ENCODE results near the gene GDPGP1. TPM values are rescaled to one million over a fixed set of nuclear protein-coding genes. Genes with fewer than 3 reads are reported as not detected.
A peak's percentile ranks its signal among the peaks of the same experiment; 100 is the strongest.

GDPGP1 gene
- total RNA-seq, 2 donors from 2014 or later = 5.0 to 23.4 TPM

DNA sequence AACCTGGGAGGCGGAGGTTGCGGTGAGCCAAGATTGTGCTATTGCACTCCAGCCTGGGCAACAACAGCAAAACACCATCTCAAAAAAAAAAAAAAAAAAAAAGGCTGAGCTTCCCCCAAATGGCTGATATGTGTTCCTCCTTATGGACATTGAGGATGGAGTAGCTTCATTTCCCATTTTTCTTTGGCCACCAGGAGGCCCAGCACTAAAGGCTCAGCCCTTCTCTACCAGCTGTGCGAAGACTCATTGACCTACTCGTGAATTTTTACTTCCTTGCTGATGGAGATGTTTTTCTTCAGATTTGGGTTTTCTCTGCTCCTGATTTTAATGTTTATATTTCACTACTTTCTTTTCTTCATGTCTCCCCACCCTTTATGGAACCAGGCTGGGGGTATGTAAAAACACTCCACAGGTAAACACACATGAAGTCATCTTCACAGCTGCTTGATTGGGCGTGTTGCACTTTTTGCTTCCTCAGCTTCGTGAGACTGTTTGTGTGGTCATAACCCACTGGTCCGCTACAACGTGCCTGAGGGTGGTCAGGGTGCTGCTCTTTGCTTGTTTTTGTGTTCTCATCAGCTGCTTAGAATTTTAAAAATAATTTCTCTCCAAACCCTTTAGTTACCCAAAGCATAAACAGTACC lies 19.3 kb upstream of the GDPGP1 start:
- Histone ChIP-seq H3K27me3 (replicated peaks; ENCODE audit: insufficient read depth) (no peaks in the 10 kb centered on the region), H3K4me3 (no peak overlapping the region), H3K27ac (no peak overlapping the region), H3K9me3 (no peaks in the 10 kb centered on the region), H3K36me3 (no peaks in the 10 kb centered on the region), H3K4me1 (ENCODE audit: control insufficient read depth in 1 of 2, low read depth in 2 of 2) (peaks cover 0 to 3% of the 10 kb centered on the region in 2 donors)
- DNase-seq (ENCODE audit: low spot score) (no peak), ATAC-seq (ENCODE audit: insufficient number of reproducible peaks, low FRiP score, low read depth) (no peak)
- TF ChIP-seq, protein P1, sequence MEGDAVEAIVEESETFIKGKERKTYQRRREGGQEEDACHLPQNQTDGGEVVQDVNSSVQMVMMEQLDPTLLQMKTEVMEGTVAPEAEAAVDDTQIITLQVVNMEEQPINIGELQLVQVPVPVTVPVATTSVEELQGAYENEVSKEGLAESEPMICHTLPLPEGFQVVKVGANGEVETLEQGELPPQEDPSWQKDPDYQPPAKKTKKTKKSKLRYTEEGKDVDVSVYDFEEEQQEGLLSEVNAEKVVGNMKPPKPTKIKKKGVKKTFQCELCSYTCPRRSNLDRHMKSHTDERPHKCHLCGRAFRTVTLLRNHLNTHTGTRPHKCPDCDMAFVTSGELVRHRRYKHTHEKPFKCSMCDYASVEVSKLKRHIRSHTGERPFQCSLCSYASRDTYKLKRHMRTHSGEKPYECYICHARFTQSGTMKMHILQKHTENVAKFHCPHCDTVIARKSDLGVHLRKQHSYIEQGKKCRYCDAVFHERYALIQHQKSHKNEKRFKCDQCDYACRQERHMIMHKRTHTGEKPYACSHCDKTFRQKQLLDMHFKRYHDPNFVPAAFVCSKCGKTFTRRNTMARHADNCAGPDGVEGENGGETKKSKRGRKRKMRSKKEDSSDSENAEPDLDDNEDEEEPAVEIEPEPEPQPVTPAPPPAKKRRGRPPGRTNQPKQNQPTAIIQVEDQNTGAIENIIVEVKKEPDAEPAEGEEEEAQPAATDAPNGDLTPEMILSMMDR (IDR thresholded peaks at IDR 0.05) = no peak

DNA sequence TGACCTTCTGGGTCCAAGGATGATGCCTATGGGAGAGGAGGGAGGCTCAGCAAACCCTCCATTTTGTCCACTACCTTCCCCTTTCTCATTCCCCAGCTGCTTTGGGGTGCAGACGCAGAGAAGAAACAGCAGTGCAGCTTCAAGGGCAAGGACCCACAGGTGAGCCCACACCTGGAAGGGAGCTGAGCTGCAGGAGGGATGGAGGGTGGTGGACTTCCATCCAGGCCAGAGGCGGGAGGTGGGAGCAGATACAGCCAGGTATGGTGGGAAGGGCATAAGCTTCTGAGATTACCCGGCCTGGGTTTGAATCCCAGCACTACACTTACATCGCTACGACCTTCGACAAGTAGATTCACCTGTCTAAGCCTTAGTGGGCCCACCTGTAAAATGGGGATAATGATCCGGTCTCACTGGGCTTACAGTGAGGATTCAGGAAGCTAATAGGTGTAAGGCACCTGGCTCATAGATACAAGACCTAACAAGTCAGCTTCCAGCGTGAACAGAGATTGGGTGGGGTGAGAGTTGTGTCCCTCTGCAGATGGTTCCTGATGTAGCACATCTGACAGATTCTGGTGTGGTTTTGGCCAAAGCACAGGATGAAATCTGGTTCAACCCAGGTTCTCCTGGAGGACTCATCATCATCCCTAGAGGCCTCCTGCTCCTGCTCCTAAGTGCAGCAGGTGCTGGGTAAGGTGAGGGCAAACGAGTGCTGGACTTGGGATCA lies 16.2 kb upstream of the GDPGP1 start:
- Histone ChIP-seq H3K4me1 (ENCODE audit: control insufficient read depth in 1 of 2, low read depth in 2 of 2) (peaks cover 3 to 11% of the 10 kb centered on the region in 2 donors), H3K36me3 (no peaks in the 10 kb centered on the region), H3K9me3 (no peaks in the 10 kb centered on the region), H3K27me3 (replicated peaks; ENCODE audit: insufficient read depth) (no peaks in the 10 kb centered on the region), H3K27ac (no peak overlapping the region), H3K4me3 (no peak overlapping the region)
- ATAC-seq (ENCODE audit: insufficient number of reproducible peaks, low FRiP score, low read depth) (no peak), DNase-seq (ENCODE audit: low spot score) (no peak)
- TF ChIP-seq, protein P1 (IDR thresholded peaks at IDR 0.05) = no peak

DNA sequence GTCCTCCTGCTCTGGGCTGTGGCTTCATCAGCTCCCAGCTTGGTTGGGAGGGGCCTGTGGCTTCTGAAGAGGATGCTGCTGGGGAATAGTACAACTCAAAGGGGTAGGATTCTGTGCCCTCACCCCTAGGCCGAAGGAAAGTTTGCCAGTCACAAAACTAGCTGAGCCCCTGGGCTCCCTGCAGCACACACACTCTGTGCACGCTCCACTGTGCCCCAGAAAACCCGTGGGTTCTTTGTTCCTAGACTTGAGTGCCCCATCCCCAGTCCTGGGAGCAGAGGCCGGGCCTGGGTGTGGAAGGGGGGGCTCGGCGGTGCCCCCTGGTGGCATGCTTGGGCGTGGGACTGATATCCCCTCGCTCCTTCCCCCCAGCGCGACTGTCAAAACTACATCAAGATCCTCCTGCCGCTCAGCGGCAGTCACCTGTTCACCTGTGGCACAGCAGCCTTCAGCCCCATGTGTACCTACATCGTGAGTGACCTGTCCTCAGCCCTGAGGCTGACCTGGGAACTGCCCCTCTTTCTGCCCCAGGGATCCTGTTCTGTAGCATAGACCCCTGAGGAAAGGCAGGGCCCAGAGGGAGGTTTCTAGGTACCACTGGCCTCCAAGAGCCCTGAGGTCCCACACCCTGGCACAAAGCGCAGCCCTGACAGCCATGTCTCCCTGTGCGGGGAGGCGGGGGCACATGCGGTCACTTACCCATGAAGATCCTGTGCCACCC lies 14.4 kb upstream of the GDPGP1 start:
- DNase-seq (ENCODE audit: low spot score) (no peak), ATAC-seq (ENCODE audit: insufficient number of reproducible peaks, low FRiP score, low read depth) (no peak)
- H3K27me3 ChIP-seq (replicated peaks; ENCODE audit: insufficient read depth) = no peaks in the 10 kb centered on the region
- no peaks in the 10 kb centered on the region for H3K9me3 ChIP-seq
- no peak overlapping the region for H3K4me3 ChIP-seq
- TF ChIP-seq, protein P1 (IDR thresholded peaks at IDR 0.05) = peak; percentile 54
- H3K27ac ChIP-seq = no peak overlapping the region
- H3K36me3 ChIP-seq = peaks cover 17% of the 10 kb centered on the region
- peaks cover 3 to 11% of the 10 kb centered on the region in 2 donors for H3K4me1 ChIP-seq (ENCODE audit: control insufficient read depth in 1 of 2, low read depth in 2 of 2)

DNA sequence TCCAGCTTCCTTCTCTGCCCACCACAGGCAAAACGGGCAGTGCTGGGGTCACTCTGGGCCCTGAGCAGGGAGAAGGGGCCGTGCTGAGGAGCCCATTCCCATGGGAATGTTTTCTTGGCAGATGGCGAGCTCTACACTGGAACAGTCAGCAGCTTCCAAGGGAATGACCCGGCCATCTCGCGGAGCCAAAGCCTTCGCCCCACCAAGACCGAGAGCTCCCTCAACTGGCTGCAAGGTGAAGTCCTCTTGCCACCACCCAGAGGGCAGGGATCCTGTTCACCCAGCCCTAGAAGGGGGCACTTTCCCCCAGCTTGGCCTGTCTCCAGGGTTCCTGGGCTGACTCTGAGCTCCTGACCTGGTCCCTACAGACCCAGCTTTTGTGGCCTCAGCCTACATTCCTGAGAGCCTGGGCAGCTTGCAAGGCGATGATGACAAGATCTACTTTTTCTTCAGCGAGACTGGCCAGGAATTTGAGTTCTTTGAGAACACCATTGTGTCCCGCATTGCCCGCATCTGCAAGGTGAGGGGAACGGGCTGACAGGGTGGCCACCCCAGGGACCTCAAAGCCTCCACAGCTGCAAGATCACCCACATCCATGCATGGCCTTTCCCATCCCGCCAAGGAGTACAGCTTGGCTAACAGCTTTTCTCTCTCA lies 12.6 kb upstream of the GDPGP1 start:
- no peaks in the 10 kb centered on the region for H3K9me3 ChIP-seq
- peak overlapping the region in 1 of 2 donors; percentile 61 for H3K27ac ChIP-seq
- TF ChIP-seq, protein P1 (IDR thresholded peaks at IDR 0.05) = peak; percentile 77
- ATAC-seq (ENCODE audit: insufficient number of reproducible peaks, low FRiP score, low read depth) = peak; percentile 80
- no peak overlapping the region for H3K4me3 ChIP-seq
- H3K36me3 ChIP-seq = peaks cover 27% of the 10 kb centered on the region
- peak; percentile 50 for DNase-seq (ENCODE audit: low spot score)
- peaks cover 3 to 11% of the 10 kb centered on the region in 2 donors for H3K4me1 ChIP-seq (ENCODE audit: control insufficient read depth in 1 of 2, low read depth in 2 of 2)
- no peaks in the 10 kb centered on the region for H3K27me3 ChIP-seq (replicated peaks; ENCODE audit: insufficient read depth)
